CD4-positive, alpha-beta T cell treated with Interleukin-2 at 100 ng/mL for 4 hours (primary cell): Measurements from ENCODE around the gene MTFMT.

ENCODE experiments used
- DNase-seq: peaks from one replicate; pipeline ENCODE4 v3.0.0-alpha.2; 2020; ENCODE audit warnings: low spot score

The MTFMT gene

DNA sequence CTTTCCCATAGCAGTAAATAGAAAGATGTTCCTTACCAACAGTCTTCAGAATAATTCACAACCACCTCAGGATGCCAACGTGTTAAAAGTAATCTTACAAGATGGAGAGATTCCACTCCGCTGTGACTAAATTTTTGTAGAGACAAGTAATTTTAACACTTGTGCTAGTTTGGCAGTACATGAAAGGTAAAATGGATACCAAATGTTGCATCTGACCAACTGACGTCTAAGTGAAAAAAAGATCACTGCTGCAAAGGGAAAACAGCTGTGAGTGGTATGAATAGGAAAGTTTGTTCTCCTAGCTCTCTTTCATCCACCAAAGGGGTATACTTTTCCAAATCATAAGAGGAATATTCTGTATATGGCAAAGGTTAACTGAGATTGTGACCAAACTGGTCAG lies 42.3 kb downstream of the MTFMT start:
- no peak for DNase-seq

DNA sequence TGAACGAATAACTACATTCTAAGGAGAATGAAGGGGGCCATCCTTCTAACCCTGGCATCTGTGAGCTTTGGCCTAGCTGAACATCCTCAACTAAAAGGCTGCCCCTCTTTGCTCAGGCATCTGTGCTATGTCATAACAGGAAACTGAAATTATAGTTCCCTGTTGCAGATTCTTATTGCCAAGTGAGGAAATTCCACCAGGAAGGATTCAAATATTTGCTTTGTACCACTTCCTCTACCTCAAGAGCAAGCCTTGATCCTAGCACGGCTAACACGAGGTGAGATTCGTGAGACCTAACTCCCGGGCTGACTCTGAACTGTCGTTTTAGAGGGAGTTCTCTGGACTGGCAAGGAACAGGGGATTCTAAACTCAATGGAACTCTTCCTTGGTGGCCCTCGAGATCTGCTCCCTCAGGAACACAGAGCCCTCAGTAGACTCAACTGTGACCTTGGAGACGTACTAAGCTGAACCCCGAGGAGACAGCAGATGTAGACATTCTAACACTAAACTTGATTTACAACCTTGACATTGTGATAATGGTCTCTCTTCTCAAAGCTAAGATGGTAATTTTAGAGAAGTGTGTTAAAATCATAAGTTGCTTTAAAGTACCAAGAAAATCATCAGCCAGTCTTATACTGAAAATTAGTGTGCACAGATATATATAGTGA lies 43.9 kb downstream of the MTFMT start:
- DNase-seq = no peak

DNA sequence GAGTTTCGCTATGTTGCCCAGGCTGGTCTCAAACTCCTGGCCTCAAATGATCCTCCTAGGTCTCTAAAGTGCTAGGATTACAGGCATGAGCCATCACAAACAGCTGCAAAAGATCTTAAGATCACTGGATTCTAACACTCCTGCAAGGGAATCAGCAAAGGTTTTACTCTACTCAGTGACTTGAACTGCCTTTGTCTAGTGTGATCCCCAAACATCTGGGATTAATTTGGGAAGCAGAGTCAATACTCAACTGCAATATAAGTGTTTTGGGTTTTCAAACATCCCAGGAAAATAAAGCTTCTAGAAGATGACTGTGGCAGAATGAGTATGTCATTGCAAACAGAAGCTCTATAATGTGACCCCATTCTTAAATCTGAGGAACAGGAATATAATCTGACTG lies 47.0 kb downstream of the MTFMT start:
- no peak for DNase-seq

DNA sequence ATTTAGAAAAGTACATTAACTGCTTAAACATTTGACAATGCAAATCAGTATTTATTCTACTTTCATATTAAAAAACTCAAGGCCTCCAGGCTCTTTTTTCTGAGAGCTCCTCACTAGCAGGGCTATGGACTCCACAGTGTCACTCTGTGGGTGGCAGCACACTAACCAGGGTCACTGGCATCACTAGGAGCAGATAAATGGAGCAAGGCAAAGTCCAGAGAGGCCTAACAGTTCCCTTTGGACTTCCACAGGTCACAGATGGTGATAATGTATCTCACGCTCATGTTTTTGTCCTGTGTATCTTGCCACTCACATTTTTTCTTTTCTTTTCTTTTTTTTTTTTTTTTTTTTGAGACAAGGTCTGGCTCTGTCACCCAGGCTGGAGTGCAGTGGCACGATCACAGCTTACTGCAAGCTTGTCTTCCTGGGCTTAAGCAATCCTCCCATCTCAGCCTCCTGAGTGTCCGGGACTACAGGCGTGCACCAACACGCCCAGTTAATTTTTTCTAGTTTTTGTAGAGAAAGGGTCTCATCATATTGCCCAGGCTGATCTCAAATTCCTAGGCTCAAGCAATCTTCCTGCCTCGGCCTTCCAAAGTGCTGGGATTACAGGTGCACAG lies 47.5 kb downstream of the MTFMT start:
- no peak for DNase-seq

DNA sequence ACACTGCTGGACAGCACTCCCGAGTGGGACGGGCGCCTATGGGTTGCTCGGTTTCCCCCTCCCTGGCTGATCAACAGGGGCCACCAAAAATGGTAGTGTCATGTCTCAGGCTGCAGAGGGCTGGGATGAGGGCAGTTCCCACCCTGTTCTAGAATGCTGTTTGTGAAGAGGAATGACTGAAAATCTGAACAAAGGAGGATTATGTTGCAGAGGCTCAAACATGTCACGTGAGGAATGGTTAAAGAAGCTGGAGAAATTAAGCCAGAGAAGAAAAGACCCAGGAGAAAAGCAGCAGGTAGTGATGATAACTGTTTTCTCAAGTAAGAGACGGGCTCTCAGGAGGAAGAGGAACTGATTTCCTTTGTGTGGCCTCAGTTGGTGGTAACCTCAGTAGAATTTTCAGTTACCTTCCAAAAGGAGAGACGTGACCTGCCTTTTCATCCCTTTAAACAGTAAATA lies 50.2 kb downstream of the MTFMT start:
- DNase-seq = no peak

DNA sequence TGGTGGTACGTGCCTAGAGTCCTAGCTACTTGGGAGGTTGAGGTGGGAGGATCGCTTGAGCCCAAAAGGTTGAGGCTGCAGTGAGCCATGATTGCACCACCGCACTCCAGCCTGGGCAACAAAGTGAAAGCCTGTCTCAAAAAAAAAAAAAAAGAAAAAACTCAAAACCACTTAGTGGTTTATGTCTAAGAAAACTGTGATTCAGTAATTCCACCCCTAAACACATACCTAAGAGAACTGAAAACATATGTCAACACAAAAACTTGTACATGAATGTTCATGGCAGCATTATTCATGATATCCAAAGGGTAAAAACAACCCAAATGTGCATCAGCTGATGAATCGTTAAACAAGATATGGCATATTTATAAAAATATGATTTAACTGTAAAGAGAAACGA lies 54.0 kb downstream of the MTFMT start:
- no peak for DNase-seq

DNA sequence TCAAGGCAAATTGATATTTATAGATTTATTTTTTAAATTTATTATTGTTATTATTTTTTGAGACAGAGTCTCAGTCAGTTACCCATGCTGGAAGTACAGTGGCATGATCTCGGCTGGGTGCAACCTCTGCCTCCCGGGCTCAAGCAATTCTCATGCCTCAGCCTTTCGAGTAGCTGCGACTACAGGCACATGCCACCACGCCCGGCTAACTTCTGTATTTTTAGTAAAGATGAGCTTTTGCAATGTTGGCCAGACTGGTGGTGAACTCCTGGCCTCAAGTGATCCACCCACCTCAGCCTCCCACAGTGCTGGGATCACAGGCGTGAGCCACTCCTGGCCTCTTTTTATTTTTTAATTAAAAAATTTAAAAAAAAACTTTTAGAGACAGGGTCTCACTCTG lies 58.7 kb downstream of the MTFMT start:
- DNase-seq = no peak

DNA sequence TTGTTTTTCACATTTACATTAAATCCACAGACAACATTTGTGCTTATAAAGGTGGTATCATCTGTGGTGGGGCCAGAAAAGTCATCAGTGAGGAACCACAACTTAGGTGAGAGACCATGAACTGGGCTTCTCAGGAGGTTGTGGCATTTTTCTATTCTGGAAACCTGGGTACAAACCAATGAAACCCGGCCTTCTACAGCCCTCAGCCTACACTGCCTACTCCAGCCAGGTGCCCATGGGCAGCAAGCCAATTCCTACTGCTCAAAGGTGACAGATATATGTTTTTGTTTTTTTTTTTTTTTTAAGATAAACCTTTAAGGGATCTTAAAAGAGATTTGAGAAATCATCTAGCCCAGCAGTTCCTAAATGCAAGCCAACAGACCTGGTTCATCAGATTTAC lies 60.0 kb downstream of the MTFMT start:
- no peak for DNase-seq

DNA sequence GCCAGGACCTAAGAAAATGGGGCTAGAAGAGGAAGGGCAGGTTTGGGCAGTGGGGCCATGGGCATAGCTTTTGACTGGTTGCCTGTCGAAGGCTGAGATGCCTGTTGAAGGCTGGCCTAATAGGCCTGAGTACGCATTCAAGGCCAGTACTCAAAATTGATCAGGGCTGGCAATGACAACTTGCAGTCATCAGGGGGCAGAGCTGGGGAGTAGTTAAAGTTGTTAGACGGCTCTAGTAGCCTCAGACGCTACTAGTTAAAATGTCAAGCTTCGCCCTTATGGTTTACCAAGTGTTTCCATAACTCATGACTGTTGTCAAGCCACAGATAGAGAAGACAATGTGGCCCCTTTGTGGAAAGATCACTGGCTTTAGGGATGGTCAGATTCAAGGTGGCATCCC lies 68.4 kb downstream of the MTFMT start:
- no peak for DNase-seq

DNA sequence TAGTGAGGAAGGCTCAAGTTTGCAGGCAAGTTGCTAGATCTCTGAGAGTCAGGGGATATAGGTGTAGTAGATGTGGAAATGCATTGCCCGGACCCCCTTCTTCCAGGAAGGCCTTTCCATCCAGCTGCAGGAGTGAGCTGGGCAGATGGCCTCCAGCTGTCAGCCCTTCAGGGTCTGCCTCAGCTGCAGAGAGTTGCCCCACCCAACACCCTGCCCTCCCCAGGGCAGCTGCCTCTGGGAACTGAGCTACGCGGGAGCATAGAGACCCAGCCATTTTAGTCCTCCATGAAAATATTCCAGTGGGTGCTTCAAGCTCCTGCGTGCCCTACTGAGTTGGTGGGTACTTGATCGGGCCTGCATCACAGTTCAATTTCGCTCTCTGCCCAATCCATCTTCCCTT lies 69.3 kb downstream of the MTFMT start:
- no peak for DNase-seq

DNA sequence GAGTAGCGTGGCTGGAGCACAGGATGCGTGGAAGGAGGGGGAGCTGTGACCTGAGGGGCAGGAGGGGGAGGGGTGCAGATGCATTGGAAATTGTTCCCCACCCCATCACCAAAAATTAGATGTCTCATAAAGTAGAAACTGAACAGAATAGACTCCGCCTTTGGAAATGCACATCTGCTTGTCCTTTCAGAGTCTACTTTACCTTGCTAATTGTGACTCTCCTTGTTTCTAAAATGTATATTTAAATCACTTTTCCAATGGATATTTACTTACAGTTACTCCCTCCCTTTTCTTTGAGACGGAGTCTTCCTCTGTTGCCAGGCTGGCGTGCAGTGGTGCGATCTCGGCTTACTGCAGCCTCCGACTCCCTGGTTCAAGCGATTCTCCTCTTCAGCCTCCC lies 70.3 kb downstream of the MTFMT start:
- no peak for DNase-seq

DNA sequence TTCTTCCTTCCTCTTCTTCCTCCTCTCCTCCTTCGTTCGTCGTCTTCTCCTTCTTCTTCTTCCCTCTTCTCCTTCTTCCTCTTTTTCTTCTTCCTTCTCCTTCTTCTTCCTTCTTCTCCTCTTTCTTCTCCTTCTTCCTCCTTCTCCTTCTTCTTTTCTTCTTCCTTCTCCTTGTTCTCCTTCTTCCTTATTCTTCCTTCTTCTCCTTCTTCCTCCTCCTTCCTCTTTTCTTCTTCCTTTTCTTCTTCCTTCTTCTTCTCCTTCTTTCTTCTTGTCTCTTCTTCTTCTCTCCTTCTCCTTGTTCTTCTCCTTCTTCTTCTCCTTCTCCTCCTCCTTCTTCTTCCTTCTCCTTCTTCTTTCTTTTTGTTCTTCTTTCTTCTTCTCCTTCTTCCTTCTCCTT lies 75.0 kb downstream of the MTFMT start:
- DNase-seq = no peak

DNA sequence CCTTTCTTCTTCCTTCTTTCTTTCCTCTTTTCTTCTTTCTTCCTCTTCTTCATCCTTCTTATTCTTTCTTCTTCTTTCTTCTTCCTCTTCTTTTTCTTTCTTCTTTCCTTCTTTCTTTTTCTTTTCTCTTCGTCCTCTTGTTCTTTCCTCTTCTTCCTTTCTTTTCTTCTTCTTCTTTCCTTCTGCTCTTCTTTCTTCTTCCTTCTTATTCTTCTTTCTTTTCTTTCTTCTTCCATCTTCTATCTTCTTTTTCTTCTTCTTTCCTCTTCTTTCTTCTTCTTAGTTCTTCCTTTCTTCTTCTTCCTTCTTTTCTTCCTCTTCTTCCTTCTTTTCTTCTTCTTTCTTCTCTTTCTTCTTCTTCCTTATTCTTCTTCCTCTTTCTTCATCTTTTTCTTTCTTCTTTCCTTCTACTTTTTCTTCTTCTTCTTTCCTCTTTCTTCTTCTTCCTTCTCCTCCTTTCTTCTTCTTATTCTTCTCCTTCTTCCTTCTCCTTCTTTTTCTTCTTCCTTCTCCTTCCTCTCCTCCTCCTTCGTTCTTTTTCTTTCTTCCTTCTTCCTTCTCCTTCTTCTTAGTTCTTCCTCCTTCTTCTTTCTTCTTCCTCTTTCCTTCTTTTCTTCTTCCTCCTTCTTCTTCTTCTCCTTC lies 77.5 kb downstream of the MTFMT start:
- DNase-seq = no peak
